Kidney tubule cell (primary cell): ENCODE measurements around the gene CDK12.
"Not testable (repeated sequence)": the region's sequence is repeated elsewhere in the genome, so short reads cannot be mapped to it uniquely, and the experiment has no call there.

ENCODE experiments used
- DNase-seq: peaks from one replicate; pipeline ENCODE4 v3.0.0-alpha.2; 2018; ENCODE audit warnings: low spot score

Gene CDK12

DNA sequence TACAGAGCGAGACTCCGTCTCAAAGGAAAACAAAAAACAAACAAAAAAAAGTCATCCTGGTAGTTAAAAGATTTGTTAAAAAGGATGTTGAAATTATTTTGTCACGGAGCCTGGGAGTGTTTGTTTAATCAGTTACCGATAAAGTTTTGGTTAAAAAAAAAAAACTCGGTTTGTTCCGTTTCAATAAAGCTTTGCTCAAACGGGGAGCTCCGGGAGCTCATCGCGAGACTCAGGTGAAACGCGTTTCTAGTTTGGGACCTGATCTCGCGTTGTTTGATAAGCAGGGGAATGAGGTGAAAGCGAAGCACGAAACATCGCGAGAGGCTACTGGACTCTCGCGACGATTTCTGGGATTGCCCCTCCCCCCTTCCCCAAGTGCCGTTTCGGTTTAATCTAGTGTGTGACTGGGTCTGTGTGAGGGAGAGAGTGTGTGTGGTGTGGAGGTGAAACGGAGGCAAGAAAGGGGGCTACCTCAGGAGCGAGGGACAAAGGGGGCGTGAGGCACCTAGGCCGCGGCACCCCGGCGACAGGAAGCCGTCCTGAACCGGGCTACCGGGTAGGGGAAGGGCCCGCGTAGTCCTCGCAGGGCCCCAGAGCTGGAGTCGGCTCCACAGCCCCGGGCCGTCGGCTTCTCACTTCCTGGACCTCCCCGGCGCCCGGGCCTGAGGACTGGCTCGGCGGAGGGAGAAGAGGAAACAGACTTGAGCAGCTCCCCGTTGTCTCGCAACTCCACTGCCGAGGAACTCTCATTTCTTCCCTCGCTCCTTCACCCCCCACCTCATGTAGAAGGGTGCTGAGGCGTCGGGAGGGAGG is at the start of gene CDK12:
Gene CDK12 (plus strand): TSS at position 374 of the 813 bp plus-strand sequence. CDS start 586 bp downstream, outside the sequence.
- DNase-seq = peak; percentile 99

DNA sequence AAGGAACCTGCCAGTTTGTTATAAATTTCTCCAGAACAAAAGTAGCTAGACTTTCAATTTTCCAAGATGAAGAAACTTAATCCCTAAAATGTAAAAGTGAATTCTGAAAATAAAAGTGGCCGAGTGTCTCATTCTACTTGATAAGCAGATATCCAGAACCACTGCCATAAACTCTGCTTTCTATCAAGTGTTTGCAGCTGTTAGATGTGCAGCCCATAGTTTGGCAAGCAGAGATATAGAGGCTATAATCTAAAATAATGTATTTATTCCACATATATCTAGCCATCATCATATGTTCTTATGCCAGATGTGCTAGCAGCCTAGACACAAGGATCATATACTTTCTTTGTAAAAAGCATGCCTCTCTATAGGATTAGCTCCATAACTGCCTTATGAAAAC is 45.1 kb upstream of the CDK12 start:
- no peak for DNase-seq

DNA sequence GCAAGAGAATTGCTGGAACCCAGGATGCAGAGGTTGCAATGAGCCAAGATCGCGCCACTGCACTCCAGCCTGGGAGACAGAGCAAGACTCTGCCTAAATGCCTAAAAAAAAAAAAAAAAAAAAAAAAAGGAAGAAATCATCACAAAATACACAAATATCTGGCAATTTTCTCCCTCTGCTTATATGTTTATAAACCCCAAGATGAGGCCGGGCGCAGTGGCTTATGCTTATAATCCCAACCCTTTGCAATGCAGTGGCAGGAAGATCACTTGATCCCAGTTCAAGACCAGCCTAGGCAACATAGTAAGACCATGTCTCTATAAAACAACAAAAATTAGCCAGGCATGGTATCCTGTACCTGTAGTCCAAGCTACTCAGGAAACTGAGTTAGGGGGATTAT is 31.7 kb upstream of the CDK12 start:
- DNase-seq = no peak

DNA sequence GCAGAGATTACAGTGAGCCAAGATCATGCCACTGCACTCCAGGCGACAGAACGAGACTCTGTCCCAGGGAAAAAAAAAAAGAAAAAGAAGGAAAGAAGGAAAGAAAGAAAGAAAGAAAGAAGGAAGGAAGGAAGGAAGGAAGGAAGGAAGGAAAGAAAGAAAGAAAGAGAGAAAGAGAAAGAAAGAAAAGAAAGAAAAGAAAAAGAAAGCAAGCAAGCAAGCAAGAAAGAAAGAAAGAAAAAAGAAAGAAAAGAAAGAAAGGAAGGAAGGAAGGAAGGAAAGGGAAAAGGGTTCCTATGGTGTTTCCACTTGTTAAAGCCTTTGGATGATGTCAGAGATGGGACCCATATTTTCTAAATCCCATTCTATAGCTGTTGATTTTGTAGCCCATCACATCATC is 21.4 kb upstream of the CDK12 start:
- not testable (repeated sequence) for DNase-seq

DNA sequence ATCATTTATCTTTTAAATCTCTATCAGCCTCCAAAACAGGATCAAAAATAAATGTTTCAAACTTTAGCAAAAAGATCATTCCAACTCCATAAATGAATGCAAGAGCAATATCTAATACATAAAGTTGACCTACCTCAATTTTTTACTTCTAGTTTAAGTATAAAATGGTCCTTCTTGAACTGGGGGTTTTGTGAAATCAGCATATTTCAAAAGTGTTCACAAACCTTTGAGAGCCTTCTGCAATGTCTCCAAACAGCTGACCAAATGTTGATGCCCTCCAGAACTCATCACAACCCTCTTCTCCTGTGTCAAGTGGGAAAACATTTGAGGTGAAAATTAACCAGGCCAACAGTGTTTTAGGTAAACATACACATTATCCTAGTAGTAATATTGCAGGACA is 18.0 kb upstream of the CDK12 start:
- DNase-seq = no peak

DNA sequence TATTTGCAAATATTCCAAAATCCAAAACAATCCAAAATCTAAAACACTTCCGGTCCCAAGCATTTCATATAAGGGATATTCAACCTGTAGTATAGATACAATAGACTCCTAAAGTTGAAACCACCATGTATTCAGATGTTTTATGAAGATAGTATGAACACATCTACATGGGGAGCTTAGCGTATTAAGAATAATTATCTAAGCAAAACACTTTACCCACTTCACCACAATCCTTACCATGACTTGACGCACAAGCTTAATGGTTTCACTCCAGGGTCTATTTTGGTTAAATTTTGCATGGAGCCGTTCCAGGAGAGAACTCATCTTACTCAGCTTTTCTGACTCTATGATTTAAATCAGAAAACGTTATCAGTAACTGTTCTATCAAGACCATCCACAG is 13.7 kb upstream of the CDK12 start:
- no peak for DNase-seq

DNA sequence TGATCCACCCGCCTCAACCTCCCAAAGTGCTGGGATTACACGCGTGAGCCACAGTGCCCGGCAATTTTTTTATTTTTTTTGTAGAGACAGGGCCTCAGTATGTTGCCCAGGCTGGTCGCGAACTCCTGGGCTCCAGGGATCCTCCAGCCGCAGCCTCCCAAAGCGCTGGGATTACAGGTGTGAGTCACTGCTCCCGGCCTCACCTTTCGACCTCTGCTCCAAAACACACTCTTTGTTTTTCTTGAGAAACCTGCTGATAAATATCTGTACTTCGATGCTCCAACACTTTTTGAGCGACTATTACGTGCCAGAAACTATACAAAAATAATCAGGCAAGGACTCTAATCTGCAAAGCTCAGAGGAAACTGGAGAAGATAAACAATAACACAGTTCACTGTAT is 11.2 kb upstream of the CDK12 start:
- DNase-seq = no peak

DNA sequence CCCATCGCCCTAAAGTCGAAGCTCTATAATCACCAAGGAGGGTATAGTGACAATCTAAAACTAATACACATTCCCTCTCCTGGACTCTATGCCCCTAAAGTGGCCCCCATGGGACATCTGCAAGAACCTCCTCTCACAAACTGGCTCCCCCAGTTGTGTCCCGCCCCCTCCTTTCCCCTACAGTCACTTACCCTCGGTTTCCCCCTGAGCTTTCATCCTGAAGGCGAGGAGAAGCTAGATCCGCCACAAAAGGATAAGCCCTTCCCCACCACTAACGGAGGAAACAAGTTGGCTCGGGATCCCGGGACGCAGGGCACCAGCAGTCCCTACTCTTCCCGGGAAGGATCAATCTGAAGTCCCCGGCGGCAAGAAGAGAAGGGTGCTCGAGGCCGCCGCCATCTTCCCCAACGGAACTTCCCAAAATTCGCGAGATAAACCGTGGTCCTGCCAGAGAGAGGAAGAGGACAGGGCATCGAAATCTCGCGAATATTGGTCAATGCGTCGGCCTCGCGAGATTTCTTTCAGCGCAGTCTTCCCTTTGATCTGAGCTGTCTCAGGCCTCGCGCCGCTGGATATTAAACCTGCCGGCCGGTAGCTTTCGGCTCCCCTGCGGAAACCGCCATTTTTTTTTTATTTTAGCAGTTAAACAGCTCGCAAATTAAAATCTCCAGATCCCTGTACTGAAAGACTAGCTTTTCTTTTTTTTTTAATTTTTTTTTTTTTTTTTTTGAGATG is 10.3 kb upstream of the CDK12 start, which contains the start of gene MED1:
Gene MED1 (minus strand): TSS at position 417 of the 735 bp plus-strand sequence. CDS start 201 bp downstream, at position 216.
- peak; percentile 98 for DNase-seq

DNA sequence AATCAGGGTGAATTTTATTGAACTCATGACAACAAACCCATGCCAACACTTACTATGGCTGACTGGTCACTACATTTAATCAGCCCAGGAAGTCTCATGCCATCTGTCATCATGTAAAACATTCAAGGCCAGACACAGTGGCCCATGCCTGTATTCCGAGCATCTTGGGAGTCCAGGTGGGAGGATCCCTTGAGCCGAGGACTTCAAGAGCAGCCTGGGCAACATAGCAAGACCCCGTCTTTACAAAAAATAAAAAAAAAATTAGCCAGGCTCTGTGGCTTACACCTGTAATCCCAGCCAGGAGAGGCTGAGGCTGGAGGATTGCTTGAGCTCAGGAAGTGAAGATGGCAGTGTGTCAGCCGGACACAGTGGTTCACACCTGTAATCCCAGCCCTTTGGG is 5.4 kb upstream of the CDK12 start:
- DNase-seq = no peak

DNA sequence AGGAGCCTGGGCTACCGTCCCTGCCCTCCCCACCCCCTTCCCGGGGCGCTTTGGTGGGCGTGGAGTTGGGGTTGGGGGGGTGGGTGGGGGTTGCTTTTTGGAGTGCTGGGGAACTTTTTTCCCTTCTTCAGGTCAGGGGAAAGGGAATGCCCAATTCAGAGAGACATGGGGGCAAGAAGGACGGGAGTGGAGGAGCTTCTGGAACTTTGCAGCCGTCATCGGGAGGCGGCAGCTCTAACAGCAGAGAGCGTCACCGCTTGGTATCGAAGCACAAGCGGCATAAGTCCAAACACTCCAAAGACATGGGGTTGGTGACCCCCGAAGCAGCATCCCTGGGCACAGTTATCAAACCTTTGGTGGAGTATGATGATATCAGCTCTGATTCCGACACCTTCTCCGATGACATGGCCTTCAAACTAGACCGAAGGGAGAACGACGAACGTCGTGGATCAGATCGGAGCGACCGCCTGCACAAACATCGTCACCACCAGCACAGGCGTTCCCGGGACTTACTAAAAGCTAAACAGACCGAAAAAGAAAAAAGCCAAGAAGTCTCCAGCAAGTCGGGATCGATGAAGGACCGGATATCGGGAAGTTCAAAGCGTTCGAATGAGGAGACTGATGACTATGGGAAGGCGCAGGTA is 762 bp downstream of the CDK12 start:
- no peak for DNase-seq

DNA sequence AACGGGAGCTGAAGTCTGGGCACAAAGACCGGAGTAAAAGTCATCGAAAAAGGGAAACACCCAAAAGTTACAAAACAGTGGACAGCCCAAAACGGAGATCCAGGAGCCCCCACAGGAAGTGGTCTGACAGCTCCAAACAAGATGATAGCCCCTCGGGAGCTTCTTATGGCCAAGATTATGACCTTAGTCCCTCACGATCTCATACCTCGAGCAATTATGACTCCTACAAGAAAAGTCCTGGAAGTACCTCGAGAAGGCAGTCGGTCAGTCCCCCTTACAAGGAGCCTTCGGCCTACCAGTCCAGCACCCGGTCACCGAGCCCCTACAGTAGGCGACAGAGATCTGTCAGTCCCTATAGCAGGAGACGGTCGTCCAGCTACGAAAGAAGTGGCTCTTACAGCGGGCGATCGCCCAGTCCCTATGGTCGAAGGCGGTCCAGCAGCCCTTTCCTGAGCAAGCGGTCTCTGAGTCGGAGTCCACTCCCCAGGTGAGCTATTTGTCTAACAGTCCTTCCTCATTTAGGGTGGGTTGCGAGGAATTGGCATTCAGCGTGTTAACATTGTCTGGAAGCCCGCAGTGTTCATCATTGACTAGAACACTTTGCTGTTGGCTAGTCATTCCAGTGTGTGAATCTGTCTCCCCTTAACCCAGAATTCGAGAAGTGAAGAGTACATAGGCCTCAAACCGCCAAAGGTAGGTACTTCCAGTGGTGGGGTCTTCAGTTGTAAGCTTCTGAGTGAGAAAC is 1.5 kb downstream of the CDK12 start:
- DNase-seq = peak; percentile 4

DNA sequence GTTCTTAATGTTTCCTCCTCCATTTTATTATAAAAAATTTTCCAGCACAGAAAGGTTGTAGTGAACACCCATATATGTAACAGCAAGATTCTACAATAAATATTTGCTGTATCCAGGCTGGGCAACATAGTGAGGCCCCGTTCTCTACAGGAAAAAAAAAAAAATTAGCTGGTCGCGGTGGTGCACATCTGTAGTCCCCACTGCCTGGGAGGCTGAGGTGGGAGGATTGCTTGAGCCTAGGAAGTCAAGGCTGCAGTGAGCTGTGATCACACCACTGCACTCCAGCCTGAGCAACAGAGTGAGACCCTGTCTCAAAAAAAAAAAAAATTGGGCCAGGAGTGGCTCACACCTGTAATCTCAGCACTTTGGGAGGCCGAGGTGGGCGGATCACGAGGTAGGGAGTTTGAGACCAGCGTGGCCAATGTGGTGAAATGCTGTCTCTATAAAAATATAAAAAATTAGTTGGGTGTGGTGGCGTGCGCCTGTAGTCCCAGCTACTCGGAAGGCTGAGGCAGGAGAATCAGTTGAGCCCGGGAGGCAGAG is 3.4 kb downstream of the CDK12 start:
- DNase-seq = not testable (repeated sequence)

DNA sequence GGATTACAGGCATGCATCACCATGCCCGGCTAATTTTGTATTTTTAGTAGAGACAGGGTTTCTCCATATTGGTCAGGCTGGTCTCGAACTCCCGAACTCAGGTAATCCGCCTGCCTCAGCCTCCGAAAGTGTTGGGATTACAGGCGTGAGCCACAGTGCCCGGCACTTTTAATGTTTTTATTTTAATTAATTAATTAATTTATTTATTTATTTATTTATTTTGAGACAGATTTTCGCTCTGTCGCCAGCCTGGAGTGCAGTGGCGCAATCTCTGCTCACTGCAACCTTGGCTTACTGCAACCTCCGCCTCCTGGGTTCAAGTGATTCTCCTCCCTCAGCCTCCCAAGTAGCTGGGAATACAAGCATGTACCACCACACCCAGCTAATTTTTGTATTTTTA is 7.3 kb downstream of the CDK12 start:
- DNase-seq = not testable (repeated sequence)

DNA sequence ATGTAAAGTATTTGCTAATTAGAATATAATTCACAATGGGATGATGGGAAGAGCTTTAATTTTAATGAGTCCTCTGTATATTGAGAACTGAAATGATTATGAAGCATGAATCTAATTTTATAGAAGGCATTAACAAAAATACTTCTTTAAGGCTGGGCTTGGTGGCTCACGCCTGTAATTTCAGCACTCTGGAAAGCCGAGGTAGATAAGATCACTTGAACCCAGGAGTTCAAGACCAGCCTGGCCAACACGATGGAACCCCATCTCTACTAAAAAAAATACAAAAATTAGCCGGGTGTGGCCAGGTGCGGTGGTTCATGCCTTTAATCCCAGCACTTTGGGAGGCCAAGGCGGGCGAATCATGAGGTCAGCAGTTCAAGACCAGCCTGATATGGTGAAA is 12.0 kb downstream of the CDK12 start:
- DNase-seq = no peak

DNA sequence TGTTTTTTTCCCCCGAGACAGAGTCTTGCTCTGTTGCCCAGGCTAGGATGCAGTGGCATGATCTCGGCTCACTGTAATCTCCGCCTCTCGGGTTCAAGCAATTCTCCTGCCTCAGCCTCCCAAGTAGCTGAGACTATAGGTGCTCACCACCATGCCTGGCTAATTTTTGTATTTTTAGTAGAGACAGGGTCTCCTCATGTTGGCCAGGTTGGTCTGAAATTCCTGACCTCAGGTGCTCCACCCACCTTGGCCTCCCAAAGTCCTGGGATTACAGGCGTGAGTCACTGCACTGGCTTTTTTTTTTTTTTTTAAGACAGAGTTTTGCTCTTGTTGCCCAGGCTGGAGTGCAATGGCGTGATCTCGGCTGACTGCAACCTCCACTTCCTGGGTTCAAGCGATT is 18.3 kb downstream of the CDK12 start:
- DNase-seq = peak; percentile 10

DNA sequence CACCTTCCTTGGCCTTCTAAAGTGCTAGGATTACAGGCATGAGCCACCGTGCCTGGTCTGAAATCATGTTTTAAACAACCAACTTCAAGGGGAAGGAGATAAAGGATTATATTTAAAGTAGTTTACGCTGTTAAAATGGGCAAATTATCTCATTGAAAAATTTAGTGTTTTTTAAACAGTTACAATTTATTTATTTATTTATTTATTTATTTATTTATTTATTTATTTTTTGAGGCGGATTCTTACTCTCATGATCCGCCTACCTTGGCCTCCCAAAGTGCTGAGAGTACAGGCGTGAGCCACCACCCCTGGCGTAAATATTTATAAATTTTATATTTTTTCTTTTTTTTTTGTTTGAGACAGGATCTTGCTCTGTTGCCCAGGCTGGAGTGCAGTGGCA is 22.2 kb downstream of the CDK12 start:
- no peak for DNase-seq

DNA sequence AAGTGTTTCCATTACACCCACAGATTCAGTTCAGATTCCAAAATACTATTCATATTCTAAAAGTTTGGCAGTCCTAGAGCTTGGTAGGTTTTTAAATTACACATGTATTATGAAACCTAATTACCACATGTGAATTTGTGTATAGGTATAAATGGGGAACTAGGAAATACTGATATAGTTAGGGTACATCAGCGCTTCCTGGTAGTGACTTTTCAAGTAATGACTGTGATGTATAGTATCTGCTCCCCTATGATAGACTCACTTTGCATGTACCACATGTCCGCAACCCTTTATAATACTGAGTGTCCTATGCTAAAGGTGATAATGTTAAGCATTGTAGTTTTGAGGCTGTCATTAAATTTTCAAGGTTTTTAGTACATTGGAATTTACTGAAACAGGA is 22.9 kb downstream of the CDK12 start:
- DNase-seq = no peak

DNA sequence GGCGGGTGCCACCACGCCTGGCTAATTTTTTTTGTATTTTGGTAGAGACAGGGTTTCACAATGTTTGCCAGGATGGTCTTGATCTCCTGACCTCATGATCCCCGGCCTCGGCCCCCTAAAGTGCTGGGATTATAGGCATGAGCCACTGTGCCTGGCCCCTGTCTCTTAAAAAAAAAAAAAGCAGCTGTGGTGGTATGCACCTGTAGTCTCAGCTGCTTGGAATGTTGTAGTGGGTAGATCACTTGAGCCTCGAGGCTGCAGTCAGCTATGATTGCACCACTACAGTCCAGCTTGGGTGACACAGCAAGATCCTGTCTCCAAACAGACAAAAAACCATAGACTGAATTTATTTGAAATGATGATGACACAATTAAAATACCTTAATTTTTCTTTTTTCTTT is 24.3 kb downstream of the CDK12 start:
- peak; percentile 91 for DNase-seq

DNA sequence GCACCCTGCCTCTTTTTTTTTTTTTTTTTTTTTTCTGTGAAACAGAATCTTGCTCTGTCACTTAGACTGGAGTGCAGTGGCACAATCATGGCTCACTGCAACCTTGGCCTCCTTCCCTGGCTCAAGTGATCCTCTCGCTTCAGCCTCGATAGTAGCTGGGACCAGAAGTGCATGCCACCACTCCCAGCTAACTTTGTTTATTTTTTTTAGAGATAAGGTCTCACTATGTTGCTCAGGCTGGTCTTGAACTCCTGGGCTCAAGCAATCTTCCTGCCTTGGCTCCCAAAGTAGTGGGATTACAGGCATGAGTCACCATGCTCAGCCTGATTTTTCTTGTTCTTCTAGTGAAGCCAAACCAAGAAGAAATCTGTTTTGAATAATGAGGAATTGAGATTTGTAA is 25.0 kb downstream of the CDK12 start:
- DNase-seq = peak; percentile 13

DNA sequence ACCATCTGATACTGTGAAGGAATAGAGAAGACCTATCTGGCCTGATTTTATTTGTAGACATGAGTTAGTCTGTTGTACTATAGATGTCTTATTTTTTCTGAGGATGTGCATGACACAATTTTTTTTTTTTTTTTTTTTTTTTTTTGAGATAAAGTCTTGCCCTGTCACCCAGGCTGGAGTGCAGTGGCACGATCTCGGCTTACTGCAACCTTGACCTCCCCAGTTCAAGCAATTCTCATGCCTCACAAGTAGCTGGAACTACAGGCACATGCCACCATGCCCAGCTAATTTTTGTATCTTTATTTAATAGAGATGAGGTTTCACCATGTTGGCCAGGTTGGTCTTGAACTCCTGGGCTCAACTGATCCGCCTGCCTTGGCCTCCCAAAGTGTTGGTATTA is 26.2 kb downstream of the CDK12 start:
- not testable (repeated sequence) for DNase-seq

DNA sequence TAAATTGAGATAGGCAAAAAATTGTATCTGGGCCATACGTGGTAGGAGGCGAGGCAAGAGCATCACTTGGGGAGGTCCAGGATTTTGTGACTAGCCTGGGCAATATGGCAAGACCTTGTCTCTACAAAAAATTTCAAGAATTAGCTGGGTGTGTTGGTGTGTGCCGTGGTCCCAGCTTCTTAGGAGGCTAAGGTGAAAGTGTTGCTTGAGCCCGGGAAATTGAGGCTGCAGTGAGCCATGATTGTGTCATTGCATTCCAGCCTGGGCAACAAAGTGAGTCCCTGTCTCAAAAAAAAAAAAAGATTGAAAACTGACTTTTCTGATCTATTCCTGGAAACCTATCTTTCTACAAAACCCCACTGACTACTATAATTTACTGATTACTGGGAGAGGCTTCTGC is 26.7 kb downstream of the CDK12 start:
- DNase-seq = peak; percentile 51

DNA sequence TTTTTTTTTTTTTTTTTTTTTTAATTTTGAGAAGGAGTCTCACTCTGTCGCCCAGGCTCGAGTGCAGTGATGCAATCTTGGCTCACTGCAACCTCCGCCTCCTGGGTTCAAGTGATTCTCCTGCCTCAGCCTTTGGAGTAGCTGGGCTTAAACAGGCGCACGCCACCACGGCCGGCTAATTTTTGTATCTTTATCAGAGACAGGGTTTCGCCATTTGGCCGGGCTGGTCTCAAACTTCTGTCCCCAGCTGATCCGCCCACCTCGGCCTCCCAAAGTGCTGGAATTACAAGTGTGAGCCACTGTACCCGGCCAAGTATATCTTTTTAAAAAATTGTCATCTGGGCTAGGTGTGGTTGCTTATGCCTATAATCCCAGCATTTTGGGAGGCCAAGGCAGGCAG is 35.6 kb downstream of the CDK12 start:
- not testable (repeated sequence) for DNase-seq
